SH-SY5Y (cell line): ENCODE results near the gene TRMT2A.

Experiments
- GATA2 ChIP-seq: IDR thresholded peaks from 2 replicates; pipeline ENCODE4 v1.6.1; 2011; ENCODE audit warnings: mild to moderate bottlenecking, low read depth, low read length
- GATA3 ChIP-seq: IDR thresholded peaks from 2 replicates; pipeline ENCODE4 v1.6.1; 2011; ENCODE audit warnings: low read depth, mild to moderate bottlenecking, low read length, moderate library complexity

GRCh38 chr22:20131597-20131858, 14.5 kb upstream of the TRMT2A start, which contains the start of gene ZDHHC8:
- TF ChIP-seq GATA3 (no peak), GATA2 (no peak)
